AG04449 (cell line): ENCODE data around the gene TRIP11.

ENCODE experiments used
- CTCF ChIA-PET: fragments of 350-600 bp; formaldehyde crosslinking; extraction: SDS; loops from one replicate; lab custom pipeline; 2021; ENCODE audit warnings: antibody characterized with exemption; lab: Yijun Ruan, JAX
- POLR2A ChIA-PET: fragments of 400-600, 350-600 bp; formaldehyde crosslinking; extraction: SDS; loops from one replicate; lab custom pipeline; 2020; ENCODE audit warnings: antibody characterized with exemption, inconsistent platforms; lab: Yijun Ruan, JAX
- DNase-seq: peaks from one replicate; pipeline ENCODE4 v3.0.0-alpha.2; 2010; ENCODE audit warnings: low read depth, low spot score
- H3K4me3 ChIP-seq: 2 replicates; pipeline ENCODE4 v1.5.1; 2011; ENCODE audit warnings: low read depth, mild to moderate bottlenecking, control low read depth, low read length
- TF ChIP-seq, protein P1 (sequence below): IDR thresholded peaks from one replicate; pipeline ENCODE4 v1.5.1; 2011; ENCODE audit warnings: mild to moderate bottlenecking, moderate library complexity, low read length, control low read depth, inconsistent platforms; ENCODE audit not compliant: insufficient read depth; ENCODE audit errors: missing control alignments

The TRIP11 gene

DNA sequence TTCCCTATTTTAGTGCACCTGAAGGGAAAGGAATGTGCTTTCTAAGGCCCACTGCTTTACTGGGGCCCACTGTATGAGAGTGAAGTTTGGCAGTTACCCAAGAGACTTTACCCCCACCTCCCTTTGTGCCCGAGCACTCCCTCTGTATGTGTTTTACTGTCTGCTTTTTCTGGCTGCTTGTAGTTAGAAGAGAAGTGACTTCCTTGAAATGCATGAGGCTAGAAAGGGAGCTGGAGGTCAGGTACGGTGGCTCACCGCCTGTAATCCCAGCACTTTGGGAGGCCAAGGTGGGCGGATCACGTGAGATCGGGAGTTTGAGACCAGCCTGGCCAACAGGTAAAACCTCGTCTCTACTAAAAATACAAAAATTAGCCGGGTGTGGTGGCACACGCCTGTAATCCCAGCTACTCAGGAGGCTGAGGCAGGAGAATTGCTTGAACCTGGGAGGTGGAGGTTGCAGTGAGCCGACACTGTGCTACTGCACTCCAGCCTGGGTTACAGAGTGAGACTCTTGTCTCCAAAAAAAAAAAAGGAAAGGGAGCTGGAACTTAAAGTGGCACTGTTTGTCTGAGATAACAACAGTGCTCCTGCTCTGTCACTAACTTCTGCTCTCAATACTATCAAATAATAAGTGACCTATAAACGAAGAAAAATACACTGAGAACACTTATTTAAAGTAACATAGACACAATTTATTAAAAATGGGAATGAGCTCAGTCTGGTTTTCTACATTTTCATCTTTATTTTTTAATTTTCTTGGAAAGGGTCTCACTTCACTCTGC lies 5.8 kb downstream of the TRIP11 start:
- TF ChIP-seq, protein P1, sequence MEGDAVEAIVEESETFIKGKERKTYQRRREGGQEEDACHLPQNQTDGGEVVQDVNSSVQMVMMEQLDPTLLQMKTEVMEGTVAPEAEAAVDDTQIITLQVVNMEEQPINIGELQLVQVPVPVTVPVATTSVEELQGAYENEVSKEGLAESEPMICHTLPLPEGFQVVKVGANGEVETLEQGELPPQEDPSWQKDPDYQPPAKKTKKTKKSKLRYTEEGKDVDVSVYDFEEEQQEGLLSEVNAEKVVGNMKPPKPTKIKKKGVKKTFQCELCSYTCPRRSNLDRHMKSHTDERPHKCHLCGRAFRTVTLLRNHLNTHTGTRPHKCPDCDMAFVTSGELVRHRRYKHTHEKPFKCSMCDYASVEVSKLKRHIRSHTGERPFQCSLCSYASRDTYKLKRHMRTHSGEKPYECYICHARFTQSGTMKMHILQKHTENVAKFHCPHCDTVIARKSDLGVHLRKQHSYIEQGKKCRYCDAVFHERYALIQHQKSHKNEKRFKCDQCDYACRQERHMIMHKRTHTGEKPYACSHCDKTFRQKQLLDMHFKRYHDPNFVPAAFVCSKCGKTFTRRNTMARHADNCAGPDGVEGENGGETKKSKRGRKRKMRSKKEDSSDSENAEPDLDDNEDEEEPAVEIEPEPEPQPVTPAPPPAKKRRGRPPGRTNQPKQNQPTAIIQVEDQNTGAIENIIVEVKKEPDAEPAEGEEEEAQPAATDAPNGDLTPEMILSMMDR = no peak
- no peak overlapping the region for H3K4me3 ChIP-seq
- DNase-seq = no peak
- ChIA-PET POLR2A (no interaction called here), CTCF (interaction anchor here (1.2 to 1.6 kb wide), 2 partner anchors 37 to 72 kb away, joined by 3 to 5 read pairs; partner anchors contain the start of gene ATXN3)

DNA sequence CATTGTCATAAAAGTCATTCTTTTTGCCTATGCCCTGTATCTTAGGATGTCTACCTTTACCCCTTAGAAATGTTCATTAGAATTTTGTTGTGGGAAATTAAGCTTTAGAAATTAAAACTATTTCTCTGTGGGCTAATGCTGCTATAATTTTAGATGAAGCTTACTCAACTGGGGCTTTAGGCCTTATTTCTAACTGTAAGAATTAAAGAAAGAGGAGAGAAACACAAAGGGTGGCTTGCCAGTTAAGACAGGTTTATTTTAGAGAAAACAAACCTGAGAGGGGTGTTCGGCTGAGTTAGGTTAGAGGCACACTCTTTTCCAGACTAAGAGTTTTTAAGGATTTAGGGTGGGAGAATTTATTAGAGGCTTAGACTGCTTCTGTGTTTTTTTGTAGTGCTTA lies 6.4 kb downstream of the TRIP11 start:
- no peak overlapping the region for H3K4me3 ChIP-seq
- TF ChIP-seq, protein P1 = no peak
- DNase-seq = no peak
- CTCF ChIA-PET = interaction anchor here (1.2 to 1.6 kb wide), 2 partner anchors 37 to 73 kb away, joined by 3 to 5 read pairs; partner anchors contain the start of gene ATXN3
- POLR2A ChIA-PET = no interaction called here

DNA sequence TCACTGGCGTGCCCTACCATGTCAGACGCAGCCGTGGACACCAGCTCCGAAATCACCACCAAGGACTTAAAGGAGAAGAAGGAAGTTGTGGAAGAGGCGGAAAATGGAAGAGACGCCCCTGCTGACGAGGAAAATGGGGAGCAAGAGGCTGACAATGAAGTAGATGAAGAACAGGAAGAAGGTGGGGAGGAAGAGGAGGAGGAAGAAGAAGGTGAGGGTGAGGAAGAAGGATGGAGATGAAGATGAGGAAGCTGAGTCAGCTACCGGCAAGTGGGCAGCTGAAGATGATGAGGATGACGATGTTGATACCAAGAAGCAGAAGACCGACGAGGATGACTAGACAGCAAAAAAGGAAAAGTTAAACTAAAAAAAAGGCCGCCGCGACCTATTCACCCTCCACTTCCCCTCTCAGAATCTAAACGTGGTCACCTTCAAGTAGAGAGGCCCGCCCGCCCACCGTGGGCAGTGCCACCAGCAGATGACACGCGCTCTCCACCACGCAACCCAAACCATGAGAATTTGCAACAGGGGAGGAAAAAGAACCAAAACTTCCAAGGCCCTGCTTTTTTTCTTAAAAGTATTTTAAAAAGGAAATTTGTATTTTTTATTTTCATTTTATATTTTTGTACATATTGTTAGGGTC lies 13.2 kb downstream of the TRIP11 start:
- POLR2A ChIA-PET = no interaction called here
- TF ChIP-seq, protein P1 = no peak
- DNase-seq = no peak
- no peak overlapping the region for H3K4me3 ChIP-seq
- CTCF ChIA-PET = no interaction called here

DNA sequence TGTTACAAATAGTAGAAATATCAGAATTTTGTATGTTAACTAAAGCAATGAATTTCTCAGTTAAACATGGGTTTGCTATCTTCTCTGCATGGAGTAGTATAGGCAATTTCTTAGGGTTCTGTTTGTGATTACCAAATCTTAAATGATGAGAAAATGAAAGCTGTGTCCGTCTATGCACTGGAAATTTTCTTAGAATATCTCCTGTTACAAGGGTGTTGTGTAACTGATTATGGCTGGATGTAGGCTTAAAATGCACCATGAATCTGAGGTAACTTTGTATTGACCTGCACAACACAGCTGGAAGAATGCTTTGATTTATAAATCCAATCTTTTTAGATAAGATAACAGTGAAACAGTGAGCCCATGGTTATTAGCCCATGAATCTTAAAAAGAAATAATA lies 17.8 kb downstream of the TRIP11 start:
- H3K4me3 ChIP-seq = no peak overlapping the region
- TF ChIP-seq, protein P1 = no peak
- CTCF ChIA-PET = interaction anchor here (0.9 to 1.5 kb wide), 2 partner anchors 18 to 25 kb away, joined by 3 to 4 read pairs; no protein-coding TSS in a partner anchor
- no peak for DNase-seq
- POLR2A ChIA-PET = no interaction called here

DNA sequence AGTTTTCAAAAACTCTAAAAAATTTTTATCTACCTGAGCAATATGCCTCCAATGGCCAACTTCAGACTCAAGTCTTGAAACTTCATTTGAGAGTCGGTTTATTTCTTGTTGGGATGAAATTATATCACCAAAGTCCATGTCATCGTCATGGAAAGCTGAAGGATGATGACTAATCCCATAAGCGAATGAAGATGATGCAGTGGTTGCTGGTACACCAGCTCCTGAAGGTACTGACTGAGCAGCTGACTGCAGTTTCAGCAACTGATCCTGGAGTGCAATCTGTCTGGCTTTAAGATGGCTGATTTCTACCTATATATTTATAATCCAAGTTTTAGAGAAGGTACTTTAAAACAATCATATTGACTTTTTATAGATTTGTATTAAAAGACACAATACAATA lies 18.3 kb downstream of the TRIP11 start:
- POLR2A ChIA-PET = no interaction called here
- TF ChIP-seq, protein P1 = no peak
- DNase-seq = no peak
- CTCF ChIA-PET = interaction anchor here (1.5 kb wide), 1 partner anchor 25 kb away, joined by 4 read pairs; no protein-coding TSS in a partner anchor
- no peak overlapping the region for H3K4me3 ChIP-seq

DNA sequence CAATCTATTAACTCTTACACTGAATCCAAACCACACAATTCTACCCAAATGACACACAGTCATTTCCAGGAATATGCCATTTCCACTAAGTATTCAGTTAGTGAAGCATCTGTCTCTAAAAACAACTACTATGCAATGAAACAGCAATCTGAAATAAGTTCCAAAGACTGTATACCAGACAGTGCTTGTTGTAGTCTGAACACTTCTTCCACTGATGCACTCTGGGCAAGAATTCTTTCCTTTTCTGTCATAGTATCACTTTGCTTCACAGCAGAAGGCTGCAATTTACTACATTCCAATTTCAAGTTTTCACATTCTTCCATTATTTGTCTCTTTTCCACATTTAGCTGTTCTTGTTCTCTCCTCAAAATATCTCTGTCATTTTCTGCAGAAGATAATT lies 25.8 kb downstream of the TRIP11 start:
- TF ChIP-seq, protein P1 = no peak
- DNase-seq = no peak
- ChIA-PET CTCF (interaction anchor here (1.0 kb wide), 1 partner anchor 17 kb away, joined by 7 read pairs; no protein-coding TSS in a partner anchor), POLR2A (no interaction called here)
- H3K4me3 ChIP-seq = no peak overlapping the region
